Keratinocyte (primary cell): Measurements from ENCODE around the gene GARIN1A. TPM values are rescaled to one million over a fixed set of nuclear protein-coding genes. Genes with fewer than 3 reads are reported as not detected.
"Not testable (repeated sequence)": the region's sequence is repeated elsewhere in the genome, so short reads cannot be mapped to it uniquely, and the experiment has no call there.

ENCODE experiments used
- DNase-seq: peaks from one replicate; pipeline ENCODE4 v3.0.0-alpha.2; 2011; ENCODE audit warnings: low read depth, missing footprints, low spot score
- FAIRE-seq: peaks from 2 replicates; lab custom pipeline; 2011; peaks lifted over from hg19 to GRCh38; lab: Jason Lieb, UNC
- H2AFZ ChIP-seq: 2 replicates; pipeline ENCODE4 v1.6.0; 2012; ENCODE audit warnings: low read length, control low read depth, inconsistent platforms; ENCODE audit not compliant: control insufficient read depth
- H3K27ac ChIP-seq: 2 replicates; pipeline ENCODE4 v1.5.1; 2011; ENCODE audit warnings: low read length; ENCODE audit not compliant: control insufficient read depth, insufficient read depth
- H3K27me3 ChIP-seq: 3 replicates; pipeline ENCODE4 v1.6.0; 2011; ENCODE audit warnings: low read length; ENCODE audit not compliant: control insufficient read depth, insufficient read depth; ENCODE audit errors: extremely low read depth
- H3K36me3 ChIP-seq, 2 experiments: 2 replicates in 1 of 2; 3 replicates in 1 of 2; pipeline ENCODE4 v1.5.1; 2011; ENCODE audit warnings: low read length in 2 of 2, mild to moderate bottlenecking in 1 of 2; ENCODE audit not compliant: control insufficient read depth in 2 of 2, insufficient read depth in 2 of 2; ENCODE audit errors: extremely low read depth in 1 of 2
- H3K4me1 ChIP-seq: 3 replicates; pipeline ENCODE4 v1.5.1; 2011; ENCODE audit warnings: low read length; ENCODE audit not compliant: control insufficient read depth, insufficient read depth; ENCODE audit errors: extremely low read depth
- H3K4me2 ChIP-seq: 3 replicates; pipeline ENCODE4 v1.6.0; 2011; ENCODE audit warnings: low read depth, low read length; ENCODE audit not compliant: control insufficient read depth, insufficient read depth; ENCODE audit errors: extremely low read depth
- H3K4me3 ChIP-seq, 3 experiments: fragments of 200-600 bp in 1 of 3; sonication (generic) in 1 of 3; 2 replicates in 2 of 3; 3 replicates in 1 of 3; pipeline ENCODE4 v1.5.1; 2011 to 2016; ENCODE audit warnings: low read length in 3 of 3, mild to moderate bottlenecking in 3 of 3, control low read depth in 2 of 3, inconsistent platforms in 1 of 3, low read depth in 1 of 3, mixed read lengths in 1 of 3, mixed run types in 1 of 3, moderate library complexity in 1 of 3; ENCODE audit not compliant: control insufficient read depth in 2 of 3, insufficient read depth in 2 of 3; ENCODE audit errors: extremely low read depth in 1 of 3
- H3K79me2 ChIP-seq: 2 replicates; pipeline ENCODE4 v1.6.0; 2012; ENCODE audit warnings: low read length; ENCODE audit not compliant: control insufficient read depth, insufficient read depth
- H3K9ac ChIP-seq: 3 replicates; pipeline ENCODE4 v1.6.0; 2011; ENCODE audit warnings: low read length; ENCODE audit not compliant: control insufficient read depth, insufficient read depth; ENCODE audit errors: extremely low read depth
- H3K9me1 ChIP-seq: 3 replicates; pipeline ENCODE4 v1.6.0; 2011; ENCODE audit warnings: low read length; ENCODE audit not compliant: control insufficient read depth, insufficient read depth; ENCODE audit errors: extremely low read depth
- H3K9me3 ChIP-seq: 2 replicates; pipeline ENCODE4 v1.5.1; 2012; ENCODE audit warnings: low read depth, low read length; ENCODE audit not compliant: control insufficient read depth
- H4K20me1 ChIP-seq: 3 replicates; pipeline ENCODE4 v1.6.0; 2011; ENCODE audit warnings: low read length; ENCODE audit not compliant: control insufficient read depth, insufficient read depth; ENCODE audit errors: extremely low read depth
- EZH2 ChIP-seq: IDR thresholded peaks from one replicate; pipeline ENCODE4 v1.6.1; 2012; ENCODE audit warnings: inconsistent platforms, mild to moderate bottlenecking, low read length, moderate library complexity
- dilution Hi-C: fragments of 300-500 bp; cut with MboI; formaldehyde crosslinking; loops from one replicate; pipeline ENCODE4 v1.7.0; 2020; ENCODE audit warnings: low sequenced_read_pairs; ENCODE audit not compliant: extremely low pct_ligation_motif_present
- polyA minus RNA-seq, 3 experiments: library from RNA; depleted of rRNA, polyadenylated mRNA; stranded (reverse); fragments of >200 nt; gene quantifications; 1 replicate in 1 of 3; 2 replicates in 1 of 3; 3 replicates in 1 of 3; pipeline ENCODE4 v1.2.3, GENCODE V29; 2011
- polyA plus RNA-seq, 5 experiments: library from polyadenylated mRNA; depleted of rRNA in 3 of 5; stranded (reverse) in 3 of 5; stranded (forward) in 1 of 5; unstranded in 1 of 5; fragments of >200 nt; gene quantifications; 1 replicate in 1 of 5; 2 replicates in 3 of 5; 3 replicates in 1 of 5; pipeline versions ENCODE4 v1.2.1 to v1.2.3, GENCODE V29; 2011 to 2012; ENCODE audit warnings: missing spikeins in 2 of 5, low read depth in 1 of 5, low replicate concordance in 1 of 5
- TF ChIP-seq, protein P1 (sequence below), 3 experiments: IDR thresholded peaks in 1 of 3; conservative IDR thresholded peaks in 1 of 3; optimal IDR thresholded peaks in 1 of 3; 2 replicates in 2 of 3; 3 replicates in 1 of 3; pipeline versions ENCODE3 to v1.5.1; 2011; ENCODE audit warnings: low read length in 3 of 3, mild to moderate bottlenecking in 3 of 3, moderate library complexity in 2 of 3, control low read depth in 1 of 3, inconsistent platforms in 1 of 3; ENCODE audit not compliant: insufficient read depth in 2 of 3; ENCODE audit errors: extremely low read depth in 1 of 3

The GARIN1A gene
- polyA plus RNA-seq = 0.69 to 1.1 TPM (median 0.87 TPM) in 3 replicates
- polyA plus RNA-seq (2011; ENCODE audit: low read depth) = 0.21 TPM
- polyA plus RNA-seq (2011; cell fraction: cytosol; rRNA removed) = 0.05 and 0.07 TPM in 2 replicates
- 6.4 and 8.8 TPM in 2 replicates for polyA plus RNA-seq (2011; cell fraction: nucleus; rRNA removed)
- polyA plus RNA-seq (2012; ENCODE audit: low replicate concordance) = 0.52 and 0.66 TPM in 2 replicates
- 0.26 to 2.1 TPM (median 1.0 TPM) in 3 replicates for polyA minus RNA-seq
- not detected for polyA minus RNA-seq (2011; cell fraction: cytosol; rRNA and poly(A)+ RNA removed)
- 2.4 and 6.9 TPM in 2 replicates for polyA minus RNA-seq (2011; cell fraction: nucleus; rRNA and poly(A)+ RNA removed)

DNA sequence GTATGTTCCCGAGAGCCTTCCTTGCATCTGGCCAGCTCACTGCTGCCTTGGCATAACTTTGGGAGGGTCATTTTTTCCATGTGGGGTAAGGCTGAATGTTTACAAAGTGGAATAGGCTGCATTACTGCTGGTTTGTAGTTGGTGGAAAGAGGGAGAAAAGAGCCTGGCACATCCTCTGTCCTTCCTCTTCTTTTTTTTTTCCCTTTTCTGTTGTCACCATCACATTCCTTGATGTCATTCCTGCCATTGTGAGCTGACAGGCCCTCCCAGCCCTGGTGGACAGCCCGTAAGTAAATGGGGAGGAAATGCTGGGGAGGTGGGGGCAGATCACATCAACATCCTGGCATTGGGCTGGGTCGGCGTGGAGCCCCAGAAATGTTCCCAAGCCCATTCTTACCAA is at the start of gene GARIN1A:
TSS of gene GARIN1A (plus strand) at position 301 of the 400 bp plus-strand sequence. CDS start 106 bp downstream, outside the sequence.
- dilution Hi-C loops = no loop called here
- H3K4me1 ChIP-seq = no peaks in the 10 kb centered on the region
- TF ChIP-seq EZH2 = no peak
- TF ChIP-seq, protein P1, sequence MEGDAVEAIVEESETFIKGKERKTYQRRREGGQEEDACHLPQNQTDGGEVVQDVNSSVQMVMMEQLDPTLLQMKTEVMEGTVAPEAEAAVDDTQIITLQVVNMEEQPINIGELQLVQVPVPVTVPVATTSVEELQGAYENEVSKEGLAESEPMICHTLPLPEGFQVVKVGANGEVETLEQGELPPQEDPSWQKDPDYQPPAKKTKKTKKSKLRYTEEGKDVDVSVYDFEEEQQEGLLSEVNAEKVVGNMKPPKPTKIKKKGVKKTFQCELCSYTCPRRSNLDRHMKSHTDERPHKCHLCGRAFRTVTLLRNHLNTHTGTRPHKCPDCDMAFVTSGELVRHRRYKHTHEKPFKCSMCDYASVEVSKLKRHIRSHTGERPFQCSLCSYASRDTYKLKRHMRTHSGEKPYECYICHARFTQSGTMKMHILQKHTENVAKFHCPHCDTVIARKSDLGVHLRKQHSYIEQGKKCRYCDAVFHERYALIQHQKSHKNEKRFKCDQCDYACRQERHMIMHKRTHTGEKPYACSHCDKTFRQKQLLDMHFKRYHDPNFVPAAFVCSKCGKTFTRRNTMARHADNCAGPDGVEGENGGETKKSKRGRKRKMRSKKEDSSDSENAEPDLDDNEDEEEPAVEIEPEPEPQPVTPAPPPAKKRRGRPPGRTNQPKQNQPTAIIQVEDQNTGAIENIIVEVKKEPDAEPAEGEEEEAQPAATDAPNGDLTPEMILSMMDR (optimal IDR thresholded peaks at IDR 0.05 in 1 of 3, IDR thresholded peaks at IDR 0.05 in 1 of 3, conservative IDR thresholded peaks at IDR 0.05 in 1 of 3; ENCODE audit: extremely low read depth in 1 of 3, insufficient read depth in 2 of 3, low read length in 3 of 3) = no peak
- no peaks in the 10 kb centered on the region for H3K36me3 ChIP-seq
- H3K9ac ChIP-seq = no peak within 1 kb of the TSS
- no peak within 1 kb of the TSS for H3K4me3 ChIP-seq
- H3K9me3 ChIP-seq = no peaks in the 10 kb centered on the region
- H3K27ac ChIP-seq = no peak within 1 kb of the TSS
- no peak for DNase-seq
- no peaks in the 10 kb centered on the region for H3K9me1 ChIP-seq
- H4K20me1 ChIP-seq = no peaks in the 10 kb centered on the region
- H2AFZ ChIP-seq = no peak within 1 kb of the TSS
- FAIRE-seq = no peak
- H3K4me2 ChIP-seq = no peak within 1 kb of the TSS
- no peaks in the 10 kb centered on the region for H3K79me2 ChIP-seq
- H3K27me3 ChIP-seq = no peaks in the 10 kb centered on the region

DNA sequence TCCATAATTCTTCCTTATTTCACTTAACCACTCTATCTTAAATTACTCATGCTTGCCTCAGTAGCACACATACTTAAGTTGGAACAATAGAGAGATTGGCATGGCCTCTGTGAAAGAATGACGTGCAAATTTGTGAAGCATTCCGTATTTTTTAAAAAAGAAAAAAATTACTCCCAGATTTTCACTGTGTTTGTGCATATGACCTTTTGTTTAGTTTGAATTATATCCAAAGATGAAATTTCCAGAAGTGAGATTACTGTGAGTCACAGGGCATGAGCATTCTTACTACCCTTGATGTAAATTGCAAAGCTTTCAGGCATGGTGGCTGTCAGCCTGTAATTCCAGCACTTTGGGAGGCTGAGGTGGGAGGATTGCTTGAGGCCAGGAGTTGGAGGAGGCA is 45.0 kb upstream of the GARIN1A start:
- H3K79me2 ChIP-seq, H3K9me1 ChIP-seq, H3K9me3 ChIP-seq, H2AFZ ChIP-seq, H3K4me2 ChIP-seq, H3K27me3 ChIP-seq, dilution Hi-C loops, H3K27ac ChIP-seq, H3K4me3 ChIP-seq, H4K20me1 ChIP-seq, H3K4me1 ChIP-seq, DNase-seq, H3K36me3 ChIP-seq, FAIRE-seq, H3K9ac ChIP-seq: not testable (repeated sequence)

DNA sequence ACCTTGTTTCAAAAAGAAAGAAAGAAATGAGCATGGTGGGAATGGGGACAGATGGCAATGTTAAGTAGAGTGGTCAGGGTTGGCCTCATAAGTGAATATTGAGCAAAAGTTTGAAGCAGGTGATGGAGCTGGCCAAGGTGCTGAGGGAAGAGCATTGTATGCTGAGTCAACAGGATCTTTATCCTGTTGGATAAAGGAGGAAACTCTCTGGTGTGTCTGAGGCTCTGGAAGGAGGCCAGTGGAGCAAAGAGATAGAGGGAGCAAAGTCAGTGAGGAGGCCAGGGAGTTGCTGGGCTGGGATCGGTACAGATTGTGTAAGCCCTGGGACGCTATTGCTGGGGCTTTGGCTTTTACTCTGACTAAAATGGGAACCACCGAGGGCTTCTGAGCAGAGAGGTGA is 38.2 kb upstream of the GARIN1A start:
- H3K4me2 ChIP-seq, H3K9me3 ChIP-seq, H3K9me1 ChIP-seq, H4K20me1 ChIP-seq, H3K27me3 ChIP-seq, H2AFZ ChIP-seq, H3K79me2 ChIP-seq, H3K4me1 ChIP-seq, DNase-seq, H3K36me3 ChIP-seq, H3K4me3 ChIP-seq, H3K27ac ChIP-seq, H3K9ac ChIP-seq, dilution Hi-C loops, FAIRE-seq: not testable (repeated sequence)

DNA sequence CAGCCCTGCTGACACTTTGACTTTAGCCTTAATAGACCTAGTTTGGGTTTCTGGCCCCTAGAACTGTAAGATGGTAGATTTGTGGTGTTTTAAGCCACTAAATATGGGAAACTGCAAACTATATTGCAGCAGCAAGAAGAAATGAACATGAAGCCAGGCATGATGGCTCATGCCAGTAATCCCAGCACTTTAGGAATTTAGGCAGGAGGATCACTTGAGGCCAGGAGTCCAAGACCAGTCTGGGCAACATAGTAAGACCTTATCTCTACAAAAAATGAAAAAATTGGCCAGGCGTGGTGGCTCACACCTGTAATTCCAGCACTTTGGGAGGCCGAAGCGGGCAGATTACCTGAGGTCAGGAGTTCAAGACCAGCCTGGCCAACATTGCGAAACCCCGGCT is 26.9 kb upstream of the GARIN1A start:
- H3K4me1 ChIP-seq, FAIRE-seq, H3K79me2 ChIP-seq, dilution Hi-C loops, H3K27me3 ChIP-seq, DNase-seq, H4K20me1 ChIP-seq, H3K9me1 ChIP-seq, H3K4me2 ChIP-seq, H3K27ac ChIP-seq, H3K4me3 ChIP-seq, H3K9me3 ChIP-seq, H3K36me3 ChIP-seq, H2AFZ ChIP-seq, H3K9ac ChIP-seq: not testable (repeated sequence)
